GM12873 (cell line): Measurements from ENCODE around the gene IGF2R.

Experiments
- TF ChIP-seq, protein P1 (sequence below): IDR thresholded peaks from 2 replicates; pipeline ENCODE4 v1.5.1; 2012; ENCODE audit warnings: low read depth, mild to moderate bottlenecking, moderate library complexity, low read length, control low read depth; ENCODE audit not compliant: insufficient read depth; ENCODE audit errors: missing control alignments

The IGF2R gene

GRCh38 chr6:160027931-160028330 lies 59.0 kb downstream of the IGF2R start:
- TF ChIP-seq, protein P1, sequence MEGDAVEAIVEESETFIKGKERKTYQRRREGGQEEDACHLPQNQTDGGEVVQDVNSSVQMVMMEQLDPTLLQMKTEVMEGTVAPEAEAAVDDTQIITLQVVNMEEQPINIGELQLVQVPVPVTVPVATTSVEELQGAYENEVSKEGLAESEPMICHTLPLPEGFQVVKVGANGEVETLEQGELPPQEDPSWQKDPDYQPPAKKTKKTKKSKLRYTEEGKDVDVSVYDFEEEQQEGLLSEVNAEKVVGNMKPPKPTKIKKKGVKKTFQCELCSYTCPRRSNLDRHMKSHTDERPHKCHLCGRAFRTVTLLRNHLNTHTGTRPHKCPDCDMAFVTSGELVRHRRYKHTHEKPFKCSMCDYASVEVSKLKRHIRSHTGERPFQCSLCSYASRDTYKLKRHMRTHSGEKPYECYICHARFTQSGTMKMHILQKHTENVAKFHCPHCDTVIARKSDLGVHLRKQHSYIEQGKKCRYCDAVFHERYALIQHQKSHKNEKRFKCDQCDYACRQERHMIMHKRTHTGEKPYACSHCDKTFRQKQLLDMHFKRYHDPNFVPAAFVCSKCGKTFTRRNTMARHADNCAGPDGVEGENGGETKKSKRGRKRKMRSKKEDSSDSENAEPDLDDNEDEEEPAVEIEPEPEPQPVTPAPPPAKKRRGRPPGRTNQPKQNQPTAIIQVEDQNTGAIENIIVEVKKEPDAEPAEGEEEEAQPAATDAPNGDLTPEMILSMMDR: no peak

DNA sequence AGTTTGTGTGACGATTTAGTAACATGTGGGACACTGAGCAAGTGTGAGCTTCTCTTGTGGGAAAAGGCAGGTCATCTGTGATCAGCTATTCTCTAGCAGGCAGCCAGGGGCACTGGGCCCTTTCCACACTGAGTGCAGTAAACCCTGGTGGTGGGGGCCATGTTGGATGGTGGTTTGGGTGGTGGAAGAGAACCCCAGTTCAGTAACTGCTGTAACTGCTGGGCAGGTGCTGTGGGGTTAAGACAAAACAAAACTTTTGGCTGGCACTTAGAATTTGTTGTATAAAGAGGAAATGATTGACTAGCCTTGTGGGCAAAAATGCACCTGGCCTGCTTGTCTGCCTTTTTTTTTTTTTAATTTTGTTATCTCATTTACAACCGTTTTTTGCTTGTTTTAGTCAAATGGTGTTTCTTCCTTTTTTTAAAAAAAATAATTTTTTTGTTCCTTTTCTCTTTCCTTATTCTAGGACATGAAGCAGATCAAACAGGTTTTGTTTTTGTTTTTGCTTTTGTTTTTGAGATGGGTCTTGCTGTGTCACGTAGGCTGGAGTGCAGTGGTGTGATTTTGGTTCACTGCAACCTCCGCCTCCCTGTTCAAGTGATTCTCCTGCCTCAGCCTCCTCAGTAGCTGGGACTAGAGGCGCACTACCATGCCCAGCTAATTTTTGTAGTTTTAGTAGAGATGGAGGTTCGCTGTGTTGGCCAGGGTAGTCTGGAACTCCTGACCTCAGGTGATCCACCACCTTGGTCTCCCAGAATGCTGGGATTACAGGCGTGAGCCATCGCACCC lies 59.8 kb downstream of the IGF2R start:
- TF ChIP-seq, protein P1: peak; percentile 10

GRCh38 chr6:160029525-160029924 lies 60.6 kb downstream of the IGF2R start:
- TF ChIP-seq, protein P1: no peak

GRCh38 chr6:160030103-160030502 lies 61.2 kb downstream of the IGF2R start:
- TF ChIP-seq, protein P1: no peak

DNA sequence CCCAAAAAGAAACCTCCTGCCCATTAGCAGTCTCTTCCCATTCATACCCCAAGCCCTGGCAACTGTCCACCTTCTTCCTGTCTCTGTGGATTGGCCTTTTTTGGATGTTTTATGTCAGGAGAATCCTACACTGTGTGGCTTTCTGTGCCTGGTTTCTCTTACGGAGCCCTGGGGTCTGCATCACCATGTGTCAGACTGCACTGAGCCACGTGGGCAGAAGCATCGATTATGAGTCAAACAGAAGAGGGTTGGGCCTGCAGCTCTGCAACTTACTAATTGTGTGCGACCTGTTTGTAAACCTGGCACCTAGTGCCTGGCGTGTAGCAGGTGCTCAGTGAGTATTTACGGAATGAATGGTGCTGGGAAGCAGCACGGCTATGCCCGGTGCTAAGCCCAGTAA lies 62.6 kb downstream of the IGF2R start:
- TF ChIP-seq, protein P1: no peak

GRCh38 chr6:160031871-160032270 lies 63.0 kb downstream of the IGF2R start:
- TF ChIP-seq, protein P1: no peak

- TF ChIP-seq, protein P1: no peak
These were observed 63.7 kb downstream of the IGF2R start for GRCh38 chr6:160032538-160032937.
